HK-2 (cell line): ENCODE data around the gene UBP1.
"Not testable (repeated sequence)": the region's sequence is repeated elsewhere in the genome, so short reads cannot be mapped to it uniquely, and the experiment has no call there.

Experiments used
- DNase-seq: peaks from one replicate; pipeline ENCODE4 v3.0.0-alpha.2; 2018; ENCODE audit not compliant: unreplicated experiment

Gene UBP1, protein sequence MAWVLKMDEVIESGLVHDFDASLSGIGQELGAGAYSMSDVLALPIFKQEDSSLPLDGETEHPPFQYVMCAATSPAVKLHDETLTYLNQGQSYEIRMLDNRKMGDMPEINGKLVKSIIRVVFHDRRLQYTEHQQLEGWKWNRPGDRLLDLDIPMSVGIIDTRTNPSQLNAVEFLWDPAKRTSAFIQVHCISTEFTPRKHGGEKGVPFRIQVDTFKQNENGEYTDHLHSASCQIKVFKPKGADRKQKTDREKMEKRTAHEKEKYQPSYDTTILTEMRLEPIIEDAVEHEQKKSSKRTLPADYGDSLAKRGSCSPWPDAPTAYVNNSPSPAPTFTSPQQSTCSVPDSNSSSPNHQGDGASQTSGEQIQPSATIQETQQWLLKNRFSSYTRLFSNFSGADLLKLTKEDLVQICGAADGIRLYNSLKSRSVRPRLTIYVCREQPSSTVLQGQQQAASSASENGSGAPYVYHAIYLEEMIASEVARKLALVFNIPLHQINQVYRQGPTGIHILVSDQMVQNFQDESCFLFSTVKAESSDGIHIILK

DNA sequence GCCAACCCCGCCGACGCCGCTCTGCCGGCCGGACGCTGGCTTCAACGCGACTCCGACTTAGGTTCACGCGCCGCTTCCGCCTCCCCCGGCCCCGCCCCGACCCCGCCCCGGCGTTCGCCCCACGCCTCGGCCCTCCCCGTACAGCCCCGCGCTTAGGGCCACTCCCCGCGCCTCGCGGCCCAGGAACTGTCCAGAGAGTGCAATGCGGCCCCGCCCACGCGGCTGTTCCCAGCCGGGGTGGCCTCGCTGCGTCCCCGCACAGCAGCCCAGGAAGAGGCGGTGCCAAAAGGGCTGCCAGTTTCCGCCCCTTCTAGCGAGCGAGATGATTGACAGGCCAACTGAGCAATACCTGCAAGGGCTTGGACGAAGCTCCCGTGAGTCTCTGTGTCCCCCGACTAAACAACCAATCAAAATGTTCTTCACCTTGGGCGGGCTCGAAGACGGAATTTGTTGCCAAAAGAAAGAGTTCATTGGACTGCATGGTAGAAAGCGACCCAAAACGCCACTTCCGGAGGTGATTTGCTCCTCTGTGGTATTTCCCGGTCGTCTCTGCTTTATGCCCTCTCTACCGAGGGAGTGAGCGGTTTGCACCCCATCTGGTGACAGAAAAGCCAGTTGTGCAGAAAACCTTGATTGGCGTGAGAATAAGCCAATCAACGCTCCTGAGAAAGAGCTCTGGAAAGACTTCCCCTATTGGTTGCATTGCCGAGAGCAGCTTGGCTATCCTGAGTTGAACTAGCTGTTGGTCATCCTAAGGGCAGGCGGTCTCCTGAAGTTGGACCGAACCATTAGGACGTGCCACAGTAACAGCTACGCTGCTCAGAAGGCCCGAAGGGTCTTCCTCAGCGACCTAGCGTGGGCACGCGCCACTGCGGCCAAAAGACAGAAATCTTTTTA lies at the start of gene UBP1:
Gene UBP1, minus strand, starts transcription at position 78 of the 897 bp plus-strand sequence. CDS start 557 bp downstream, outside the sequence.
- DNase-seq = peak; percentile 97

GRCh38 chr3:33488683-33489082 lies 48.5 kb upstream of the UBP1 start:
- no peak for DNase-seq

DNA sequence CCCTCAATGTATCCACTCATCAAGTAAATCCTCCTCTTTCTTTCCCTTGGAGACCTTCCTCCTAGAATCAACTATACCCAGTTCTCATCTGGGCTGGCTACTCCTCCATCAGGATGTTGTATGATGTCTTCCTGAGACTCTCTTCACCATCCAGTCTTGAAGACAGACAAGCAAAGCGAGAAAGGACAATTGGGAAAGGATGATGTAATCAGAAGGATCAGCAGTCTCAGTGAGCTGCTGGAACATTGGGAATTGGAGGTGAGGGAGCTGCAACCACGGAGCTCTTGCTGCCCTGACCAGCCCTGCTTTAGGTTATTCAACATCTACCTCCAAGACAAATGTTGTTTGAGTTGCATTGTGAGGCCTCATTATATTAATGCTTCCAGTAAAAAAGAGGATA lies 48.0 kb upstream of the UBP1 start:
- no peak for DNase-seq

GRCh38 chr3:33482111-33482521 lies 41.9 kb upstream of the UBP1 start:
- DNase-seq = no peak

DNA sequence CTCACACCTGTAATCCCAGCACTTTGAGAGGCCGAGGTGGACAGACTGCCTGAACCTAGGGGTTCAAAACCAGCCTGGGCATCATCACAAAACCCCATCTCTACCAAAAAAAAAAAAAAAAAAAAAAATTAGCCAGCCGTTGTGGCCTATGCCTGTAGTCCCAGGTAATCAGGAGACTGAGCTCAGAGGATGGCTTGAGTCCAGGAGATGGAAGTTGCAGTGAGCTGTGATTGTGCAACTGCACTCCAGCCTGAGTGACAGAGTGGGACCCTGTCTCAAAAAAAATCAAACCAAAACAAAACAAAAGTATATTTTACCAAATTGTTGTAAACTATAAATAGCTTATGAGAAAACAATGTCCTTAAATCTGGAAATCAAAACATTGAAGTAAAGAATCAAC lies 34.7 kb upstream of the UBP1 start:
- DNase-seq = no peak

- DNase-seq = no peak
These were observed 33.6 kb upstream of the UBP1 start for GRCh38 chr3:33473813-33474212.

- DNase-seq = no peak
These were observed 27.6 kb upstream of the UBP1 start for GRCh38 chr3:33467786-33468185.

- DNase-seq = no peak
These were observed 20.9 kb upstream of the UBP1 start for GRCh38 chr3:33461097-33461496.

DNA sequence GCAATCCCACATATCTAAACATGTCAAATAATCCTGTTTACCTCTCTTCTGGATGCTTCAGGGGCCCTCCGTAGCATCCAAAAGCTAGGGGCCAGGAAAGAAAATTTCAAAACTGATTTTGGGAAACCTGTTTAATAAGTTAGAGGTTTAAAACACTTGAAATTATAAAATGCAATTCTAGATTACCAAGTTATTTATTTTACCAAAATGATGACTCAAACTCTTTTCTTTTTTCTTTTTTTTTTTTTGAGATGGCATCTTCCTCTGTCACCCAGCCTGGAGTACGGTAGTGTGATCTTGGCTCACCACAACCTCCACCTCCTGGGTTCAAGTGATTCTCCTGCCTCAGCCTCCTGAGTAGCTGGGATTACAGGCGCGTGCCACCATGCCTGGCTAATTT lies 19.4 kb upstream of the UBP1 start:
- DNase-seq = not testable (repeated sequence)

DNA sequence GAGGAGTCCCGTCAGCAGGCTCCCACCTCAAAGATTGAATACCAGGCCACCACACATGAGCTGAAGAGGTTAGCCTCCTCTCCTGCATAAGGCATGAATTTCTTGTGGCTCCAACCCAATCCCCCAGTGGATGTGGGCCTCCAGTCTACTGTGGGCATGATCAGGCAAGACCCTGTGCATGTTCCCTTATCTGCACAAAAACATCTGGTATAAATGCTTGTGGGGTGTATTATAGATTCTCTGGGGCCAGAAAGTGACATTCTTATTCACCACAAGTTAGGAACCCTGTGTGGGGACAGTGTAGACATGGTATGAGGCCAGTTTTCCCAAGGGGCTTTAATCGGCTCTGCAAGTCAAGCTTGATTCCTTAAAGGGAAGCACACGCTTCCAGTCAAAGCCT lies 18.2 kb upstream of the UBP1 start:
- no peak for DNase-seq

DNA sequence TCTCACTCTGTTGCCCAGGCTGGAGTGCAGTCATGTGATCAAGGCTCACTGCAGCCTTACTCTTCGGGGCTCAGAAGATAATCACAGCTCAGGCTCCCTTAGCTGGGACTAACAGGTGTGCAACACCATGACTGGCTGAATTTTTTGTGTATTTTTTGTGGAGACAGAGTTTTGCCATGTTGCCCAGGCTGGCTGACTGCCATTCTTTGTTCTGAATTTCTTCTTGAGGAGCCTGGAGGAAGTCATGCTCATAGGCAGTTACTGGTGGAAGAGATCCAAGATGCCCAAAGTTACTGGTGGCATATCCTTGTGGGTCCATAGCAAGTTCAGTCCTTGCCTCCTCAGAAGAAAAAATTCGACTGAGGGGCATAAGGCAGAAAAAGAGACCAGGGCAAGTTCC lies 16.6 kb upstream of the UBP1 start:
- DNase-seq = no peak

- no peak for DNase-seq
These were observed 13.1 kb upstream of the UBP1 start for GRCh38 chr3:33453331-33453761.

GRCh38 chr3:33451994-33452393 lies 11.8 kb upstream of the UBP1 start:
- not testable (repeated sequence) for DNase-seq

DNA sequence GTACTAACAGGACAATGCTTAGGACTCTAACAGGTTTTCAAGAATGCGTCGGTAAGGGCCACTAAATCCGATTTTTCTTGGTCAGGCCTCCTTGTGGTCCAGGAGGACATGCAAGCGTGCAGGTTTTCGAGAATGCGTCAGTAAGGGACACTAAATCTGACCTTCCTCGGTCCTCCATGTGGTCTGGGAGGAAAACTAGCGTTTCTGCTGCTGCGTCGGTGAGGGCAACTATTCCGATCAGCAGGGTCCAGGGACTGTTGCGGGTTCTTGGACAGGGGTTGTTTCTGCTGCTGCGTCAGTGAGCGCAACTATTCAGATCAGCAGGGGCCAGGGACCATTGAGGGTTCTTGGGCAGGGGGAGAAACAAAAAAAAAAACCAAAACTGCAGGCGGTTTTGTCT lies 7.8 kb upstream of the UBP1 start:
- DNase-seq = no peak

DNA sequence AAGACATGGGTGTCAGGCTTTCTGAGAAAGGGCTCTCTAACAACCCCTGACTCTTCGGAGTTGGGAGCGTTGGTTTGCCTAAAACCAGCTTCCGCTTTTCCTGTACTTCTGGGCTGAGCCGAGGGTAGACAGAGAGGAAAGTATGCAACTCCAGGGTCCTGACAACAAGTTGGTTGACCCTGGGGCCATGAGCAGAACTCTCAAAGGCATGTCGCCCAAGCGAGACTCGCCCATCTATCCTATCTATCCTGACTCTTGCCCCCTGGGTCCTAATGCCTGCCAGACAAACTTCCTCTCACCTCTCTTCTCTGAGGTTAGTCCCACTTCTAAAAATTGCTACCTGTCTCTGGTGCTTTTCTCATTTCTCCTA lies 7.0 kb upstream of the UBP1 start:
- DNase-seq = not testable (repeated sequence)

GRCh38 chr3:33442190-33442589 lies 2.0 kb upstream of the UBP1 start:
- no peak for DNase-seq

- no peak for DNase-seq
These were observed 1.2 kb upstream of the UBP1 start for GRCh38 chr3:33441225-33441976.

DNA sequence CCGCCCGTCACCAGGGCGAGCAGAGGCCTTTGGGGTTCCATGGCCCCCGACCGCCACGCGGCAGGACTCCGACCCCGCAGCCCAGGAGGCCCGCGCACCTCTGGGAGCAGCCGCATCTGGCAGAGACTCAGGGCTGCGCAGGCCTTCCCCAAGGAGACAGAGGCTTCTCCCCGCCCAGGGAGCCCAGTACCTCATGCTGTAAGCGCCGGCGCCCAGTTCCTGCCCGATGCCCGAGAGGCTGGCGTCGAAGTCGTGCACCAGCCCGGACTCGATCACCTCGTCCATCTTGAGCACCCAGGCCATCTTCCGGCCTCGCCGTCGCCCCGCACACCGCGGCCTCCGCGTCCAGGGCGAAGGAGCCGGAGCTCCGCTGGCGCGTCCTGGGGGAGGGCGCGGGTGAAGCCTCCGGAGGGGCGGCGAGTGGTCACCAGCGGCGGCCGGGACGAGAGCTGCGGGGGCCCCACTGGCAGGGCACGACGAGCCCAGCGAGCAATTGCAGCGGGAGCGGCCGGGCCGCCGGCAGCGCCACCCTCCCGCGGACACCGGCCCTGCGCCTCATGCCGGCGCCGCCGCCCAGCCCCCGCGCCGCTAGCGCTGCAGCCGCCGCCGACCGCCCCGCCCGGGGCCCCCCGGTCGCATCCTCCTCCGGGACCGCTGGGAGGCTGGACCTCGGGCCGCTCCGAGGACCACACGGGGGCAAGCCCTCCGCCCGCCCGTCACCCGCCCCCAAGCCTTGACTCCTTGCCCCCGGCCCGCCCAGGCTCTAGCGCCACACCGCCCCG lies 468 bp downstream of the UBP1 start:
- DNase-seq = peak; percentile 43

DNA sequence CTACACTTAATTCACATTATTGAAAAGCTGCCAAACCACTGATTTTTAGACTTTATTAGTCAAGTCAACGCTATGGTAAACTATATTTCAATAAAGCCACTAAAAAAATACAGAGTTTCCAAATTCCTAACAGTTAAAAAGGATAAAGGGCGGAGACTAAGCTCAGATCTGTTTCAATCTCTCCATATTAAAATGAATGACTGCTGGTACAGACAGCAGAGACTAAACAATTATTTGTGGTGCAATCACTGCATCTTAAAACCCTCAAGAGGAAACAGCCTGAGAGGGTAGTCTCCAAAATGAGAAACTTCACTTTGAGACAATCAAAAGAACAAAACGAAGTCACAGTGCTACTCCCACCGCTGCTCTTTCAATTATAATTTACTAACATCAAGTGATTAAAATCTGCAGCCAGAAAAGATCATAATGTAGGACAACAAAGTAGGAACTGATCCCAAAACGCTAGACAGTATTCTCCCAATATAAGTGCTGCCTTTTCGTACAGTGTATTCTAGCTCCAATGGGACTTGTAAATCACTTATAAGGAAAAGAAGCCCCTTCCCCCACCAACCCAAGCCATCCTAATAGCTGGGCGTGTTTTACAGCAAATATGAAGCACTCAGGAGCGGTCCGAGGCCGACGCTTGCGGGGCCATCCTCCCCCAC lies 1.2 kb downstream of the UBP1 start:
- DNase-seq = no peak

- DNase-seq = no peak
These were observed 1.9 kb downstream of the UBP1 start for GRCh38 chr3:33438284-33438668.
